NOMO-1 (cell line): Measurements from ENCODE around the gene RAD51B.

Experiments used
- DNase-seq, 2 experiments: peaks; one replicate each; lab custom pipeline; 2025; ENCODE audit not compliant: unreplicated experiment in 2 of 2; lab: John Stamatoyannopoulos, UW

Gene RAD51B

GRCh38 chr14:68631394-68632053 is 811.9 kb downstream of the RAD51B start:
- DNase-seq = no peak

GRCh38 chr14:68632054-68632895 is 812.7 kb downstream of the RAD51B start:
- DNase-seq = no peak

- DNase-seq = no peak
These were observed 813.8 kb downstream of the RAD51B start for GRCh38 chr14:68633131-68633991.

- DNase-seq = no peak
These were observed 814.8 kb downstream of the RAD51B start for GRCh38 chr14:68634332-68634731.

GRCh38 chr14:68634874-68635595 is 815.5 kb downstream of the RAD51B start:
- DNase-seq = no peak

- DNase-seq = no peak
These were observed 817.0 kb downstream of the RAD51B start for GRCh38 chr14:68636597-68636996.

- no peak for DNase-seq
These were observed 817.8 kb downstream of the RAD51B start for GRCh38 chr14:68637106-68638021.

- DNase-seq = no peak
These were observed 818.8 kb downstream of the RAD51B start for GRCh38 chr14:68638141-68638999.

- DNase-seq = no peak
These were observed 819.6 kb downstream of the RAD51B start for GRCh38 chr14:68639000-68639757.

- no peak for DNase-seq
These were observed 820.4 kb downstream of the RAD51B start for GRCh38 chr14:68639758-68640574.

- no peak for DNase-seq
These were observed 824.1 kb downstream of the RAD51B start for GRCh38 chr14:68643673-68644072.

- no peak for DNase-seq
These were observed 824.5 kb downstream of the RAD51B start for GRCh38 chr14:68644101-68644500.

GRCh38 chr14:68645371-68645770 is 825.8 kb downstream of the RAD51B start:
- DNase-seq = no peak

GRCh38 chr14:68649476-68650189 is 830.1 kb downstream of the RAD51B start:
- DNase-seq = no peak

- no peak for DNase-seq
These were observed 830.9 kb downstream of the RAD51B start for GRCh38 chr14:68650404-68650994.

- no peak for DNase-seq
These were observed 831.5 kb downstream of the RAD51B start for GRCh38 chr14:68651075-68651474.
